Glutamatergic neuron (in vitro differentiated cells): ENCODE measurements around the gene IPO4. TPM values are rescaled to one million over a fixed set of nuclear protein-coding genes. Genes with fewer than 3 reads are reported as not detected.

Experiments used
- DNase-seq: peaks from one replicate; pipeline ENCODE4 v3.0.0; 2022
- H3K27ac Mint-ChIP-seq: one replicate; pipeline ENCODE4 v1.8.0; 2020; ENCODE audit warnings: mild to moderate bottlenecking, mixed read lengths, inconsistent platforms; ENCODE audit not compliant: unreplicated experiment
- H3K27me3 Mint-ChIP-seq: one replicate; pipeline ENCODE4 v1.8.0; 2020; ENCODE audit warnings: mild to moderate bottlenecking, moderate library complexity, mixed read lengths, inconsistent platforms; ENCODE audit not compliant: unreplicated experiment
- H3K36me3 Mint-ChIP-seq: one replicate; pipeline ENCODE4 v1.8.0; 2020; ENCODE audit warnings: mild to moderate bottlenecking, mixed read lengths, inconsistent platforms; ENCODE audit not compliant: unreplicated experiment
- H3K4me1 Mint-ChIP-seq: one replicate; pipeline ENCODE4 v1.8.0; 2020; ENCODE audit warnings: mild to moderate bottlenecking, low read depth, mixed read lengths, inconsistent platforms; ENCODE audit not compliant: unreplicated experiment
- H3K4me3 Mint-ChIP-seq: one replicate; pipeline ENCODE4 v1.8.0; 2020; ENCODE audit warnings: mild to moderate bottlenecking, mixed read lengths, inconsistent platforms; ENCODE audit not compliant: unreplicated experiment
- H3K9me3 Mint-ChIP-seq: one replicate; pipeline ENCODE4 v1.8.0; 2020; ENCODE audit warnings: mild to moderate bottlenecking, moderate library complexity, mixed read lengths, inconsistent platforms; ENCODE audit not compliant: unreplicated experiment
- total RNA-seq: library from RNA; stranded (reverse); fragmentation: NEBNext Ultra II Directional; extraction: Animal tissue kit (Norgen Biotek cat#: 25700); gene quantifications from one replicate; pipeline ENCODE4 v1.2.1, GENCODE V29; 2021; ENCODE audit not compliant: unreplicated experiment
- TF ChIP-seq, protein P1 (sequence below): fragments of 200-600 bp; sonication (generic); IDR thresholded peaks from one replicate; pipeline ENCODE4 v1.5.0; 2021; ENCODE audit not compliant: partially characterized antibody, unreplicated experiment

Gene IPO4
- total RNA-seq, 1 donor from 2014 or later, result 25.5 TPM

DNA sequence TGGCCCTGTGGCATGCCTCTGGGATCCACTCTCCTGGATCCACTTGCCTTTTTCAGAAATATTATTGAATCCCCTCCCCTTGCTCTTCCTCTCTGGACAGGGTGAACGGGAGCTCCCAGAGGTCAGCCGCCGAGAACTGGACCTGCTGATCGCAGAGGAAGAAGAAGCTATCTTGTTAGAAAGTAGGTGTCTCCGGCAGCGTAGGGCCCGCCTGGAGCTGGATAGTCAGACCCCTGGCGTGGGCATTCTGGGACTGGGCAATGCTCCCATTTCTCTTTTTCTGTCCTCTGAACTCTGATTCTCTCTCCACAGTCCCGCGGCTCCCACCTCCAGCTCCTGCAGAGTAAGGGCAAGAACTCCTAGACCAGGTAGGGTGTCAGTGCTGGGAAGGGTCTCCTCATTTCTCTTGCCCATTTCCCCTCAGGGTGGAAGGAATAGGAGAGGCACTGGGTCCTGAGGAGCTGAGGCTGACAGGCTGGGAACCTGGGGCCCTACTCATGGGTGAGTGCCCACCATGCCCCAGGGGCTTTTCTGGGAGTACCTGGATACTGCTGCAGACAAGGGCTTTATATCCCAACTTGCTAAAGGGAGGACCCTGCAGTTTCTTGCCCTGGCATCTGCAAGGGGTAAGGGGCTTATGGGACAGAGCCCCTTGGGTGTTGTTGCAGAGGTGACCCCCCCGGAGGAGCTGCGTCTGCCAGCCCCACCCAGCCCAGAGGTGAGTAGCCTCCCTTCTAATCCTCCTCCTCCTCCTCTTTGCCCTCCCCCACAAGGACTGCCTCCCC, 11.4 kb downstream of the IPO4 start:
- Mint-ChIP-seq H3K27me3 (peaks cover 7% of the 10 kb centered on the region), H3K36me3 (no peaks in the 10 kb centered on the region), H3K4me3 (no peak overlapping the region), H3K9me3 (peaks cover 7% of the 10 kb centered on the region), H3K4me1 (peaks cover 11% of the 10 kb centered on the region), H3K27ac (no peak overlapping the region)
- TF ChIP-seq, protein P1, sequence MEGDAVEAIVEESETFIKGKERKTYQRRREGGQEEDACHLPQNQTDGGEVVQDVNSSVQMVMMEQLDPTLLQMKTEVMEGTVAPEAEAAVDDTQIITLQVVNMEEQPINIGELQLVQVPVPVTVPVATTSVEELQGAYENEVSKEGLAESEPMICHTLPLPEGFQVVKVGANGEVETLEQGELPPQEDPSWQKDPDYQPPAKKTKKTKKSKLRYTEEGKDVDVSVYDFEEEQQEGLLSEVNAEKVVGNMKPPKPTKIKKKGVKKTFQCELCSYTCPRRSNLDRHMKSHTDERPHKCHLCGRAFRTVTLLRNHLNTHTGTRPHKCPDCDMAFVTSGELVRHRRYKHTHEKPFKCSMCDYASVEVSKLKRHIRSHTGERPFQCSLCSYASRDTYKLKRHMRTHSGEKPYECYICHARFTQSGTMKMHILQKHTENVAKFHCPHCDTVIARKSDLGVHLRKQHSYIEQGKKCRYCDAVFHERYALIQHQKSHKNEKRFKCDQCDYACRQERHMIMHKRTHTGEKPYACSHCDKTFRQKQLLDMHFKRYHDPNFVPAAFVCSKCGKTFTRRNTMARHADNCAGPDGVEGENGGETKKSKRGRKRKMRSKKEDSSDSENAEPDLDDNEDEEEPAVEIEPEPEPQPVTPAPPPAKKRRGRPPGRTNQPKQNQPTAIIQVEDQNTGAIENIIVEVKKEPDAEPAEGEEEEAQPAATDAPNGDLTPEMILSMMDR, result no peak
- no peak for DNase-seq

DNA sequence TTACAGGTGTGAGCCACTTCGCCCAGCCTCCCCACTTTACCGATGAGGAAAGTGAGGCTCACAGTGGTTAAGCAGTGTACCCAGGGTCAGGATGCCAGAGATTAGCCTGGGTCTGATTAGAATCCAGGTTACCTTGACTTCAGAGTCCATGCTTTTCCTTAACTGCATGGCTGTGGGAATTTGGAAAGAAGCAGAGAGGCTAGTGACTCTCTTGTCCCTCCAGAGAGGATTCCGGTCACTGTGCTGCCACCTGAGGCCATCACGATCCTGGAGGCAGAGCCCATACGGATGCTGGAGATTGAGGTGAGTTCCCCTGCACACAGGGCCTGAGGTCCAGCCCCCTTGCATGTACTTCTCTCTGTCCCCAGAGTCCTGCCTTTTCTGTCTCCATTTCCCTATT, 12.0 kb downstream of the IPO4 start:
- Mint-ChIP-seq H3K9me3 (peaks cover 7% of the 10 kb centered on the region), H3K27me3 (peaks cover 7% of the 10 kb centered on the region), H3K4me1 (peaks cover 11% of the 10 kb centered on the region), H3K4me3 (no peak overlapping the region), H3K36me3 (no peaks in the 10 kb centered on the region), H3K27ac (no peak overlapping the region)
- TF ChIP-seq, protein P1, result no peak
- no peak for DNase-seq

DNA sequence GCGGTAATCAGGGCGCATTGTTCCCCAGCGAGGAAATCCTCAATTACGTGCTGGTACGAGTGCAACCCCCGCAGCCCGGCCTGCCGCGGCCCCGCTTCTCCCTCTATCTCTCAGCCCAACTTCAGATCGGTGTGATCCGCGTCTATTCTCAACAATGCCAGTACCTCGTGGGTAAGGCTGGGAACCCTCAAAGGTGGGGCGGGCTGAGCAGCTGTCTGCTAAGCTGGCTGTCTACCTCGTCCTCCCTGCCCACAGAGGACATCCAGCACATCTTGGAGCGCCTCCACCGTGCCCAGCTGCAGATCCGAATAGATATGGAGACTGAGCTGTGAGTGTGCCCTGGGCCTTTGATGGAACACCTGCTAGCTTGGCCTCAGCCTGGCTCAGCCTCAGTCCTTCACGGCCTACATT, 15.7 kb downstream of the IPO4 start:
- TF ChIP-seq, protein P1, result no peak
- Mint-ChIP-seq H3K27ac (peak overlapping the region; percentile 59), H3K4me1 (peaks cover 4% of the 10 kb centered on the region), H3K27me3 (peaks cover 3% of the 10 kb centered on the region), H3K36me3 (no peaks in the 10 kb centered on the region), H3K9me3 (peaks cover 3% of the 10 kb centered on the region), H3K4me3 (peak overlapping the region; percentile 94)
- DNase-seq, result no peak

DNA sequence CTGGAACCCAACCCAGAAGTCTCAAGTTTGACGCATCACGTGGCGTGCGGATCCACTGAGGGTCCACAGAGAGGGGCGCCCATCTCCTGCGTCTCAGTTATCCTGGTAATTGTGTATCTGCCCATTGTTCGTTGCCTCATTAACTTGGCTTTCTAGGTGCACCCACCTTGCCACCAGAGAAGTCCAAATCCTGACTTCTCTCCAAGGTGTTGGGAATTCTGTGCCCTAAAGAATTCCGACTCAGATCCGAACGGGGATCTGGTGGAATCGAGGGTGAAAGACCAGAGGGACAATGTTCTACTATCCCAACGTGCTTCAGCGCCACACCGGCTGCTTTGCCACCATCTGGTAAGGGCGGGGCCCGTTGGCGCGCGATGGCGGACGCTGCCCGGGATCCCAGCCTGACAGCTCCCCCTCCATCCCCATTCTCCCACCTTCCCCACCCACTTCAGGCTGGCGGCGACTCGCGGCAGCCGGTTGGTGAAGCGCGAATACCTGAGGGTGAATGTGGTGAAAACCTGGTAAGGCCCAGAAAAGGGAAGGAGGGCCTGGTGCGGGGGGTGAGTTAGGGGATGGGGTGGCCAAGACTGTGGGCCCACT, 16.3 kb downstream of the IPO4 start:
- TF ChIP-seq, protein P1, result no peak
- peak; percentile 36 for DNase-seq
- H3K36me3 Mint-ChIP-seq, result no peaks in the 10 kb centered on the region

More for the DNA sequence above, 16.3 kb downstream of the IPO4 start:
- Mint-ChIP-seq H3K27ac (peak overlapping the region; percentile 88), H3K27me3 (peaks cover 3% of the 10 kb centered on the region), H3K4me1 (peaks cover 4% of the 10 kb centered on the region), H3K4me3 (peak overlapping the region; percentile 94), H3K9me3 (peaks cover 3% of the 10 kb centered on the region)
